ENCODE data around the gene TTC7B.

DNA sequence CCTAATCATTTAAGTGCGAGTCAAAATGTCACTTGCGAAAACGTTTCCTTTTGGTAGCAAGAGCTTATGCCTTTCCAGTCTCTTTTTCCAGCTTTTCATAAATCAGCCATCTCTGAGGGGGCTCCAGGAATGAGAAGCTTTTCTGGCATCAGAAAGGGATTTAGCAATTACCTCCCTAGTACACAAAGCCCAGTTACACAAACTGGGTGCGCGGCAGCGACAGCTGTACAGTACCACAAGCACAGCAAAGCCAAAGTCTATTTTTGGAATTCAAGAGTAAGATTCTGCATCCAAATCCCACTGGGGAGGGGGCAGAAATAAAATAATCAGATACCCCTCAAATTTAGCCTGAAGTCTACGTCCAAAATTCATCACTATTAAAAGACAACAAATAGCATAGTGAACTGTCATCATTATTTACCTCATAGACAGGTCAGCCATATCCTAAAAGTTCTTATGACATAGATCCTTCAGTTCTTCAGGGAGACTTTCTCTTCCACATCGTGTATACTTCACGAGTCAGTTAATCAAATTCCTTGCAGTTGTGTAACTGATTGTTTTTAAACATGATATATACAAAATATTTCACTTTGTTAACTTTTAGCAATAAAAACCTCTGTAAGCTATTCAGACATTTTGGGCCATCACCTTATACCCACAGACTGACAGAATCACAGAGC is 150.8 kb downstream of the TTC7B start:
- no peak for TF ChIP-seq GATA2 (IDR thresholded peaks at IDR 0.05; ENCODE audit: low read depth, low read length)
- no peak for TF ChIP-seq GATA3 (IDR thresholded peaks at IDR 0.05; ENCODE audit: low read depth, low read length)
